GM10847 (cell line): ENCODE results near the gene DNAJC22.

Source experiments
- POLR2A ChIP-seq: IDR thresholded peaks from 2 replicates; pipeline ENCODE4 v1.6.1; 2011; ENCODE audit not compliant: insufficient read length; ENCODE audit errors: extremely low read depth

DNAJC22 gene

DNA sequence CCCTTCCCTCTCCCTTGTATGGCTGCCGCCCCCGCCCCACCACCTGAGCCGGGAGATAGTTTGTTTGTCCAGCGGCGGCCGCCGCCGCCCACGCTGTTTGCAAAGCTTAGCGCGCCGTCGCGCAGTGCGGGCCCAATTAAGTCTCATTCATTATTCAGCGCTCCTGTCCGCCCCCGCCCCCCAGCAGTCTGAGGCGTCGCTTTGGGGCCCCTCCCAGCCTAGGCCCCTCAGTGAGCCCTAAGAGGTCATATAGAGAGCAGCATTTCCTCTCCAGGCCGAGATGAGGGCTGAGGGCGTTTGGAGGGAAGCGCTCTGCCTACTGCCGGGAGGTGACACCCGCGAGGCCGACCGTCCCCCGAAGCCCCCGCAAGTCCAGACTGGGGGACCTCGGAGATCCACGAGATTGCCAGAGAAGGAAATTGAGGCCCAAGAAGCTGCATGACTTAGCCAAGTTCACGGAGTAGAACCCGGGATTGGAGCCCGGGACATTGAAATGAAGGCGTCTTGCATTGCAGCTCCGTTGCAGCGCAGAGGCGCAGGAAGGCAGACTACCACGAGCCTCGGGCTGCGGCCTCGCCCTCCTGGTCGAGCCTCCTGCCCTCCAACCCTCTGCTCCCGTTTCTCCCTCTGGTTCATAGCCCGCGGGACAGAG, at the start of gene DNAJC22:
Gene DNAJC22, plus strand, starts transcription at position 230 of the 652 bp plus-strand sequence. CDS start 1,985 bp downstream, outside the sequence.
- no peak for TF ChIP-seq POLR2A

DNA sequence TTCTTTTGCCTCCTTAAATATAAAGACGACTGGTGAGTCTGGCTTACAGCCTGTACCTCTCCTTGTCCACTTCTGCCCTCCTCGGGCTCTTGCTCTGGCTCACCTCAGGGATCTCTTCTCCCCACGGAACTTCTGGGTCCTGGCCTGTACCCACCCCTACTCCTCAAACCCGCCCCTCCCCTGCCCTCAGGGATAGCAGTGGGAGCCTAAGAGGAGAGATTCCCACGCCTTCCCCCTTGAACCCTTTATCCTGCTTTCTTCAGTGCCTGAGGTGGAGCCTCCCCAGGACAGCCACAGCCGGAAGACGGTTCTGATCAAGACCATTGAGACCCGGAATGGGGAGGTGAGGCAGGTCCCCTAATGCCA, 49.0 kb upstream of the DNAJC22 start:
- no peak for TF ChIP-seq POLR2A

- TF ChIP-seq POLR2A = no peak
Measured at GRCh38 chr12:49298160-49298559, 48.5 kb upstream of the DNAJC22 start.

- no peak for TF ChIP-seq POLR2A
Measured at GRCh38 chr12:49301760-49302159, 44.9 kb upstream of the DNAJC22 start.

DNA sequence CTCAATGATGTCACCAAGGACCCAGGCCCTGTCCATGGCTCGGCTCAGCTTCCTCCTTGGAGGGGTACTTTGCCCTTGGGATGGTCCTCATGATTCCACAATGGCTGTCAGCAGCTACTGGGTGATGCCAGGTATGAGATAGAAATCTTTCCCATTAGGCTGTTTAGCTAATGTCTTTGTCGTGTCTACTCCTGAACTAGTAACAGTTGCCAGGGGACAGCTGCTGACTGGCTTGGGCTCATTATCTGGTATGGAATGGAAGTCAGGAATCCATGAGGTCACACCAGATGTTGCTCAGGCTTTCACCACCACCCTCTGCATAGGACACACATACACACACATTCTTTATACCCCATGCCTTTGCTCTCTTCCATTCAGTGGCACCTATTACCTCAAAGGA, 42.5 kb upstream of the DNAJC22 start:
- TF ChIP-seq POLR2A = no peak

DNA sequence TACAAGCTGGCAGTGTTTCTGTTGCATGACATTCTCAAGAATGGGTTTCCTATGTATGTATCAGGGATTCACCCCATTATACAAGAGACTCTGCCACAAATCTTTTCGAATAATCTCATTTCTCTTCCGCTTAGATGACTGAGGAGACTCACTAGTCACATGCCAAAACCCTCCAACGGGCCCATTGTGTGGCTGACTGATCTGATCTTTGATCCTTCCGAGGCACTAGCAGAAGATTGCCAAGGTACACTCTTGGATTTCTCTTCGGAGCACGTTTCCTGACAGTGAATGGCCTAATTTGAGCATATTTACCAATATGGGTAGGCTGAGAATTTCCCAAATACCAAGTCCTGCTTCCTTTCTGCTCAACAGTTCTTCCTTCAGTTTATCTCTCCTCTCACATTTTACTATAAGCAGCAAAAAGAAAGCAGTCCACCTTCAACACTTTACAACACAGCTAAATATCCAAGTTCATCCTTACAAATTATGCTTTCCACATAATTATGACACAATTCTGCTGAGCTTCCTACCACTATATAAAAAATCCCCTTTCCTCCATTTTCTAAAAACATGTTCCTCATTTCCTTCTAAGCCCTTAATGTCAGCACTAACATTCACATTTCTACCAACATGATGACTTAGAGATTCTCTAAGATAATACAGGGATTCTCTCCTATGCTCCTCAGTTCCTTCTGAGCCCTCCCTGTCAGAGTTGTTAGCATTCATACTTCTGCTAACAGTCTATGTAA, 40.8 kb upstream of the DNAJC22 start:
- no peak for TF ChIP-seq POLR2A

- no peak for TF ChIP-seq POLR2A
Measured at GRCh38 chr12:49309386-49309785, 37.3 kb upstream of the DNAJC22 start.

DNA sequence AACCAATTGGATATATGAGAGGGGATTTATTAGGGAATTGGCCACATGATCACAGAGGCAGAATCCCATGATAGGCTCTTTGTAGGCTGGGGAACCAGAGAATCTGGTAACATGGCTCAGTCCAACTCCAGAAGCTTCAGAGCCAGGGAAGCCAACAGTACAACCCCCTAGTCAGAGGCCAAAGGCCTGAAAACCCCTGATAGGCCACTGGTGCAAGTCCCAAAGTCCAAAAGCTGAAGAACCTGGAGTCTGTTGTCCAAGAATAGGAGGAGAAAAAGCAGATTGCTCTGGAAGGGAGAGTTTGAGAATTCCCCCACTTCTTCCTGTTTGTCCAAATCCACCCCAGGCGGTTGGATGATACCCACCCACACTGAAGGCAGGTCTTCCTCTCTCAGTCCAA, 31.9 kb upstream of the DNAJC22 start:
- no peak for TF ChIP-seq POLR2A

- TF ChIP-seq POLR2A = no peak
Measured at GRCh38 chr12:49322367-49322707, 24.4 kb upstream of the DNAJC22 start.

DNA sequence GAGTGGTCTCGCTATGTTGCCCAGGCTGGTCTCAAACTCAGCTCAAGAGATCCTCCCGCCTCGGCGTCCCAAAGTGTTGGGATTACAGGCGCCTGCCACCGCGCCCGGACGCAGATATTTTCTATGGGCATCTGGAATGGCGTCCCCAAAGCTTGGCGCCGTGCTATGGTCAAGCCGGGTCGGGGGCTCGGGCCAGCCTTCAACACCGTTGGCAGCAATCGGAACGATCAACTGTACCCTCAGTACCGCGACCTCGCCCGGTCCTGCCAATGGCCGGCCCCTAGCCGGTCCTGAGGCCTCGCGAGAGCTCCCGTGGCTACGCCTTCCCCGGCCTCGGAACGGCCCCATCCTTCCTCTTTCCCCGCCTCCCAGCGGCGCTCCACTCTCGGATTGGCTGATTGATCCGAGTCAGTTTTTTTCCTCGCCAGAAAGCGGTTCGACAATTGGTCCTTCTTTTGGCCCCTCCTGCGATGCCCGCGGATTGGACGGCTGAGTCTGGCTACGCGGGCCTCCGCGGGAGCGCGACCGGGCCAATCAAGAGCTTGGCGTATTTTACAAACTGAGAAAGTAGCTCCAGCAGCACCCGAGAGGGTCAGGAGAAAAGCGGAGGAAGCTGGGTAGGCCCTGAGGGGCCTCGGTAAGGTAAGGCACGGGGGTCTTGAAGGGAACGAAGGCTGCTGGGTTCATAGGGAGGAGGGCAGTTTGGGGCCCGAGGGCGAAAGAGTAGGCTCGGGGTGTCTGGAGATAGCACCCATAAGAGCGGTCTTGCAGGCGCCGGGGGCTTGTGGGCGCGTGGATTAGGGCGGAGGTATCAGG, 23.8 kb upstream of the DNAJC22 start, which contains the start of gene TROAP:
Gene TROAP, plus strand, starts transcription at position 548 of the 816 bp plus-strand sequence. CDS start 354 bp downstream, outside the sequence.
- peak; percentile 83 for TF ChIP-seq POLR2A

DNA sequence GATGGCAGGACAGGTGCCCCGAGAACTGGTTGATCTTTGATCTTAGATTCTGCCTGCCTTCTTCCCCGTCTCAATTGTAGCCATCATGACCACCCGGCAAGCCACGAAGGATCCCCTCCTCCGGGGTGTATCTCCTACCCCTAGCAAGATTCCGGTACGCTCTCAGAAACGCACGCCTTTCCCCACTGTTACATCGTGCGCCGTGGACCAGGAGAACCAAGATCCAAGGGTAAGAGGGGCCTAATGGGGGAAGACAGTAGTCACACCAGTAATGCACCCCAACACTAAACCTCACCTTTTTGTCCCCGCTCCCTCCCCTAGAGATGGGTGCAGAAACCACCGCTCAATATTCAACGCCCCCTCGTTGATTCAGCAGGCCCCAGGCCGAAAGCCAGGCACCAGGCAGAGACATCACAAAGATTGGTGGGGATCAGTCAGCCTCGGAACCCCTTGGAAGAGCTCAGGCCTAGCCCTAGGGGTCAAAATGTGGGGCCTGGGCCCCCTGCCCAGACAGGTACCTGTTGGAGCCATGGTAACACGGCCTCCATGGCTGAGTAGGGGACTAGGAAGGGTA, 23.1 kb upstream of the DNAJC22 start:
- no peak for TF ChIP-seq POLR2A

GRCh38 chr12:49325606-49326005, 21.1 kb upstream of the DNAJC22 start:
- TF ChIP-seq POLR2A = no peak

GRCh38 chr12:49327368-49327767, 19.3 kb upstream of the DNAJC22 start:
- no peak for TF ChIP-seq POLR2A

GRCh38 chr12:49327887-49328286, 18.8 kb upstream of the DNAJC22 start:
- no peak for TF ChIP-seq POLR2A

DNA sequence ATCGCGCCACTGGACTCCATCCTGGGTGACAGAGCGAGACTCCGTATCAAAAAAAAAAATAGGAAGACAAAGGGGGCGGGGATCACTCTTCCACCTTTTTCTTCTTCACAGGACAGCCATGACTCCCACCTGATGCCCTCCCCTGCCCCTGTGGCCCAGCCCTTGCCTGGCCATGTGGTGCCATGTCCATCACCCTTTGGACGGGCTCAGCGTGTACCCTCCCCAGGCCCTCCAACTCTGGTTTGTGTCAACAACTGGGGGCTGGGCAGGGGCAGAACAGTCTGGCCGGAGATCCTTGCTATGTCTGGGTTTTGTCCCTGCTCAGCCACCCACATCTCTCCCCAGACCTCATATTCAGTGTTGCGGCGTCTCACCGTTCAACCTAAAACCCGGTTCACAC, 17.9 kb upstream of the DNAJC22 start:
- TF ChIP-seq POLR2A = no peak

- no peak for TF ChIP-seq POLR2A
Measured at GRCh38 chr12:49330032-49330619, 16.6 kb upstream of the DNAJC22 start.
